ENCODE data around the gene TRMT2A. TPM values are rescaled to one million over a fixed set of nuclear protein-coding genes. Genes with fewer than 3 reads are reported as not detected.

TRMT2A gene
- total and polyA plus RNA-seq, 8 donors: 39.3 to 60.4 (median 46.6) TPM

GRCh38 chr22:20130731-20131596 is 13.9 kb upstream of the TRMT2A start:
- intact Hi-C loops (cut with DNase I): no loop called here
- Histone ChIP-seq H3K27me3 (no peaks in the 10 kb centered on the region), H3K4me3 (peak overlapping the region; percentile 94), H3K4me1 (peaks cover 15 to 44% of the 10 kb centered on the region in 2 donors), H3K27ac (peak overlapping the region; percentile 87 to 88), H3K9me3 (no peaks in the 10 kb centered on the region), H3K36me3 (peaks cover 0 to 22% of the 10 kb centered on the region in 2 donors)
- DNase-seq: peak; percentile 61 to 96 (median 84)
- ATAC-seq: peak; percentile 94
- TF ChIP-seq CTCF (IDR thresholded peaks at IDR 0.05): no peak

GRCh38 chr22:20130319-20130718 is 13.3 kb upstream of the TRMT2A start:
- Histone ChIP-seq H3K9me3 (no peaks in the 10 kb centered on the region), H3K27me3 (no peaks in the 10 kb centered on the region), H3K36me3 (peaks cover 0 to 29% of the 10 kb centered on the region in 2 donors), H3K4me3 (no peak overlapping the region), H3K27ac (peak overlapping the region in 1 of 2 donors; percentile 88), H3K4me1 (peaks cover 15 to 43% of the 10 kb centered on the region in 2 donors)
- intact Hi-C loops (cut with DNase I): no loop called here
- ATAC-seq: no peak
- TF ChIP-seq CTCF (IDR thresholded peaks at IDR 0.05): no peak
- peak in 1 of 4 donors; percentile 16 for DNase-seq

GRCh38 chr22:20129747-20130014 is 12.7 kb upstream of the TRMT2A start:
- intact Hi-C loops (cut with DNase I): no loop called here
- peaks cover 15 to 38% of the 10 kb centered on the region in 2 donors for H3K4me1 ChIP-seq
- H3K4me3 ChIP-seq: no peak overlapping the region
- no peaks in the 10 kb centered on the region for H3K27me3 ChIP-seq
- ATAC-seq: no peak
- H3K9me3 ChIP-seq: no peaks in the 10 kb centered on the region
- no peak for TF ChIP-seq CTCF (IDR thresholded peaks at IDR 0.05)
- H3K27ac ChIP-seq: no peak overlapping the region
- H3K36me3 ChIP-seq: peaks cover 0 to 35% of the 10 kb centered on the region in 2 donors
- no peak for DNase-seq

- Histone ChIP-seq H3K27me3 (no peaks in the 10 kb centered on the region), H3K4me3 (no peak overlapping the region), H3K36me3 (peaks cover 0 to 40% of the 10 kb centered on the region in 2 donors), H3K27ac (no peak overlapping the region), H3K9me3 (no peaks in the 10 kb centered on the region), H3K4me1 (peaks cover 15 to 33% of the 10 kb centered on the region in 2 donors)
- DNase-seq: no peak
- peak in 1 of 2 donors; percentile 13 for TF ChIP-seq CTCF (IDR thresholded peaks at IDR 0.05)
- no peak for ATAC-seq
- intact Hi-C loops (cut with DNase I): no loop called here
Measured at GRCh38 chr22:20128902-20129746, 12.1 kb upstream of the TRMT2A start.

- no peak overlapping the region for H3K4me3 ChIP-seq
- H3K9me3 ChIP-seq: no peaks in the 10 kb centered on the region
- H3K4me1 ChIP-seq: peaks cover 15 to 29% of the 10 kb centered on the region in 2 donors
- no peak overlapping the region for H3K27ac ChIP-seq
- no peak for TF ChIP-seq CTCF (IDR thresholded peaks at IDR 0.05)
- peaks cover 0 to 45% of the 10 kb centered on the region in 2 donors for H3K36me3 ChIP-seq
- H3K27me3 ChIP-seq: no peaks in the 10 kb centered on the region
- DNase-seq (no peak), ATAC-seq (no peak)
- intact Hi-C loops (cut with DNase I): no loop called here
Measured at GRCh38 chr22:20128619-20128901, 11.5 kb upstream of the TRMT2A start.

Data from left lung (tissue), 10 donors.